ENCODE data around the gene ALG12. TPM values are rescaled to one million over a fixed set of nuclear protein-coding genes. Genes with fewer than 3 reads are reported as not detected.

Gene ALG12
- total RNA-seq: 10 to 100 TPM; 21.4 to 28.5 TPM

GRCh38 chr22:49917974-49918910, at the start of gene ALG12, which contains the start of gene CRELD2:
Gene ALG12 (minus strand): TSS chr22:49918438. CDS start chr22:49913765, 4,673 bp downstream.
Gene CRELD2 (plus strand): TSS chr22:49918634. CDS start chr22:49918770, 136 bp downstream.
- Mint-ChIP-seq H3K27me3 (no peaks in the 10 kb centered on the region), H3K36me3 (ENCODE audit: low read depth) (peaks cover 13% of the 10 kb centered on the region), H3K27ac (peak within 1 kb of the TSS; percentile 90), H3K9me3 (no peaks in the 10 kb centered on the region), H3K4me3 (peak within 1 kb of the TSS; percentile 86), H3K4me1 (peaks cover 29% of the 10 kb centered on the region)
- peak; percentile 98 for DNase-seq
- CTCF ChIA-PET: no interaction called here
- POLR2A ChIA-PET: no interaction called here

- no peak for DNase-seq
- H3K4me1 Mint-ChIP-seq: peaks cover 31% of the 10 kb centered on the region
- no peak overlapping the region for H3K27ac Mint-ChIP-seq
- no peaks in the 10 kb centered on the region for H3K27me3 Mint-ChIP-seq
- no peak overlapping the region for H3K4me3 Mint-ChIP-seq
- ChIA-PET POLR2A (no interaction called here), CTCF (interaction anchor here (0.8 to 1.5 kb wide), 5 partner anchors 15 to 112 kb away, joined by 3 to 5 read pairs (median 3); no protein-coding TSS in a partner anchor)
- peaks cover 17% of the 10 kb centered on the region for H3K36me3 Mint-ChIP-seq (ENCODE audit: low read depth)
- H3K9me3 Mint-ChIP-seq: no peaks in the 10 kb centered on the region
Observed at GRCh38 chr22:49967706-49968208, 49.5 kb upstream of the ALG12 start.

- no peak overlapping the region for H3K4me3 Mint-ChIP-seq
- H3K36me3 Mint-ChIP-seq (ENCODE audit: low read depth): peaks cover 17% of the 10 kb centered on the region
- H3K27ac Mint-ChIP-seq: no peak overlapping the region
- ChIA-PET CTCF (interaction anchor here (0.7 to 1.5 kb wide), 6 partner anchors 16 to 111 kb away, joined by 3 to 5 read pairs (median 4); no protein-coding TSS in a partner anchor), POLR2A (no interaction called here)
- no peaks in the 10 kb centered on the region for H3K9me3 Mint-ChIP-seq
- DNase-seq: no peak
- H3K4me1 Mint-ChIP-seq: peaks cover 33% of the 10 kb centered on the region
- no peaks in the 10 kb centered on the region for H3K27me3 Mint-ChIP-seq
Observed at GRCh38 chr22:49966774-49967705, 48.8 kb upstream of the ALG12 start.

- H3K27me3 Mint-ChIP-seq: no peaks in the 10 kb centered on the region
- H3K36me3 Mint-ChIP-seq (ENCODE audit: low read depth): peaks cover 22% of the 10 kb centered on the region
- DNase-seq: no peak
- ChIA-PET CTCF (interaction anchor here (1.4 kb wide), 1 partner anchor 33 kb away, joined by 4 read pairs; no protein-coding TSS in a partner anchor), POLR2A (no interaction called here)
- no peaks in the 10 kb centered on the region for H3K9me3 Mint-ChIP-seq
- peak overlapping the region; percentile 36 for H3K27ac Mint-ChIP-seq
- H3K4me3 Mint-ChIP-seq: no peak overlapping the region
- H3K4me1 Mint-ChIP-seq: peaks cover 33% of the 10 kb centered on the region
Observed at GRCh38 chr22:49966041-49966773, 48.0 kb upstream of the ALG12 start.

- H3K9me3 Mint-ChIP-seq: no peaks in the 10 kb centered on the region
- no peak overlapping the region for H3K4me3 Mint-ChIP-seq
- CTCF ChIA-PET: no interaction called here
- no peak for DNase-seq
- no peaks in the 10 kb centered on the region for H3K27me3 Mint-ChIP-seq
- H3K36me3 Mint-ChIP-seq (ENCODE audit: low read depth): peaks cover 22% of the 10 kb centered on the region
- no peak overlapping the region for H3K27ac Mint-ChIP-seq
- POLR2A ChIA-PET: no interaction called here
- H3K4me1 Mint-ChIP-seq: peaks cover 25% of the 10 kb centered on the region
Observed at GRCh38 chr22:49965091-49966040, 47.1 kb upstream of the ALG12 start.

GRCh38 chr22:49964136-49965090, 46.2 kb upstream of the ALG12 start:
- POLR2A ChIA-PET: no interaction called here
- Mint-ChIP-seq H3K27me3 (no peaks in the 10 kb centered on the region), H3K4me1 (peaks cover 23% of the 10 kb centered on the region)

GRCh38 chr22:49963647-49964026, 45.4 kb upstream of the ALG12 start:
- Mint-ChIP-seq H3K27ac (peak overlapping the region; percentile 70), H3K9me3 (no peaks in the 10 kb centered on the region), H3K4me3 (peak overlapping the region; percentile 65), H3K36me3 (ENCODE audit: low read depth) (peaks cover 22% of the 10 kb centered on the region), H3K27me3 (no peaks in the 10 kb centered on the region), H3K4me1 (peaks cover 29% of the 10 kb centered on the region)
- ChIA-PET CTCF (no interaction called here), POLR2A (no interaction called here)
- no peak for DNase-seq

More at GRCh38 chr22:49964136-49965090, 46.2 kb upstream of the ALG12 start:
- H3K36me3 Mint-ChIP-seq (ENCODE audit: low read depth): peaks cover 22% of the 10 kb centered on the region
- H3K9me3 Mint-ChIP-seq: no peaks in the 10 kb centered on the region
- H3K27ac Mint-ChIP-seq: peak overlapping the region; percentile 70
- H3K4me3 Mint-ChIP-seq: peak overlapping the region; percentile 65
- no peak for DNase-seq
- CTCF ChIA-PET: no interaction called here

GRCh38 chr22:49962751-49963646, 44.8 kb upstream of the ALG12 start:
- ChIA-PET CTCF (interaction anchor here (0.5 to 1.8 kb wide), 4 partner anchors 27 to 228 kb away, joined by 3 to 4 read pairs (median 3); no protein-coding TSS in a partner anchor), POLR2A (interaction anchor here (0.6 to 1.3 kb wide), 2 partner anchors 27 to 73 kb away, joined by 3 to 5 read pairs; no protein-coding TSS in a partner anchor)
- Mint-ChIP-seq H3K4me1 (peaks cover 29% of the 10 kb centered on the region), H3K9me3 (no peaks in the 10 kb centered on the region), H3K4me3 (peak overlapping the region; percentile 65), H3K27me3 (no peaks in the 10 kb centered on the region), H3K36me3 (ENCODE audit: low read depth) (peaks cover 22% of the 10 kb centered on the region), H3K27ac (peak overlapping the region; percentile 76)
- no peak for DNase-seq

GRCh38 chr22:49962012-49962750, 43.9 kb upstream of the ALG12 start:
- H3K9me3 Mint-ChIP-seq: no peaks in the 10 kb centered on the region
- peaks cover 24% of the 10 kb centered on the region for H3K4me1 Mint-ChIP-seq
- peaks cover 22% of the 10 kb centered on the region for H3K36me3 Mint-ChIP-seq (ENCODE audit: low read depth)
- CTCF ChIA-PET: interaction anchor here (0.5 to 1.8 kb wide), 5 partner anchors 26 to 228 kb away, joined by 3 to 4 read pairs (median 3); no protein-coding TSS in a partner anchor
- POLR2A ChIA-PET: interaction anchor here (1.3 kb wide), 1 partner anchor 26 kb away, joined by 5 read pairs; no protein-coding TSS in a partner anchor
- peak; percentile 65 for DNase-seq
- peak overlapping the region; percentile 88 for H3K27ac Mint-ChIP-seq
- no peaks in the 10 kb centered on the region for H3K27me3 Mint-ChIP-seq
- peak overlapping the region; percentile 90 for H3K4me3 Mint-ChIP-seq
